Panc1 (cell line): ENCODE measurements around the gene CEACAM20. TPM values are rescaled to one million over a fixed set of nuclear protein-coding genes. Genes with fewer than 3 reads are reported as not detected.

Experiments
- ATAC-seq: fragments of 200-7000 bp; cut with Tn5 transposase; 2 replicates; pipeline ENCODE4 v1.9.1; 2020; ENCODE audit warnings: mild to moderate bottlenecking, moderate library complexity
- Bru-seq: library from RNA; stranded (reverse); fragments of 400-500 nt; gene quantifications from one replicate; lab custom pipeline; 2021; lab: Mats Ljungman, UMichigan
- BruChase-seq, 2 experiments: library from RNA; stranded (reverse); fragments of 400-500 nt; gene quantifications; one replicate each; lab custom pipeline; 2021; lab: Mats Ljungman, UMichigan
- BruUV-seq: library from RNA; stranded (reverse); fragments of 400-500 nt; replicated peaks from 2 replicates; lab custom pipeline; 2021; lab: Mats Ljungman, UMichigan
- CTCF ChIA-PET: fragments of 300-600 bp; sonication (Branson Sonifier 250); formaldehyde crosslinking; loops from one replicate; lab custom pipeline; 2022; ENCODE audit warnings: antibody characterized with exemption; lab: Charles Lee
- POLR2A ChIA-PET: fragments of 300-600 bp; sonication (Branson Sonifier 250); formaldehyde crosslinking; loops from one replicate; lab custom pipeline; 2022; ENCODE audit warnings: antibody characterized with exemption; lab: Charles Lee
- DNase-seq: peaks from one replicate; pipeline ENCODE4 v3.0.0-alpha.2; 2010; ENCODE audit warnings: low read depth, low spot score
- H3K27ac ChIP-seq: 2 replicates; pipeline ENCODE4 v1.5.1; 2011; ENCODE audit warnings: mild to moderate bottlenecking, low read length, inconsistent platforms
- H3K27me3 ChIP-seq: fragments of 200-500 bp; sonication (Bioruptor generic); 2 replicates; pipeline ENCODE4 v1.6.0; 2014; ENCODE audit warnings: low read length, inconsistent platforms; ENCODE audit not compliant: control insufficient read depth, insufficient read depth
- H3K36me3 ChIP-seq: fragments of 200-500 bp; sonication (Bioruptor generic); 2 replicates; pipeline ENCODE4 v1.5.1; 2014; ENCODE audit warnings: inconsistent platforms, mild to moderate bottlenecking, low read length, moderate library complexity; ENCODE audit not compliant: control insufficient read depth, insufficient read depth
- H3K4me1 ChIP-seq: 2 replicates; pipeline ENCODE4 v1.5.1; 2011; ENCODE audit warnings: inconsistent platforms, mild to moderate bottlenecking, low read length, moderate library complexity; ENCODE audit not compliant: control insufficient read depth, insufficient read depth
- H3K4me3 ChIP-seq, 2 experiments: 2 replicates each; pipeline ENCODE4 v1.5.1; 2011 to 2012; ENCODE audit warnings: low read depth in 2 of 2, low read length in 2 of 2, mild to moderate bottlenecking in 2 of 2, inconsistent platforms in 1 of 2, moderate library complexity in 1 of 2
- H3K9me3 ChIP-seq: fragments of 200-500 bp; sonication (Bioruptor generic); 2 replicates; pipeline ENCODE4 v1.5.1; 2014; ENCODE audit warnings: low read depth, mild to moderate bottlenecking, inconsistent platforms, low read length, moderate library complexity; ENCODE audit not compliant: control insufficient read depth, insufficient read depth
- CTCF ChIP-seq: fragments of 450-650 bp; IDR thresholded peaks from 2 replicates; pipeline ENCODE4 v1.5.1; 2017; ENCODE audit warnings: mild to moderate bottlenecking
- POLR2AphosphoS5 ChIP-seq: IDR thresholded peaks from 2 replicates; pipeline ENCODE4 v1.6.1; 2012; ENCODE audit warnings: mild to moderate bottlenecking, low read depth, low read length, moderate library complexity
- REST ChIP-seq, 2 experiments: IDR thresholded peaks; 2 replicates each; pipeline ENCODE4 v1.6.1; 2011 to 2012; ENCODE audit warnings: low read depth in 2 of 2, control low read depth in 1 of 2, low read length in 1 of 2, mild to moderate bottlenecking in 1 of 2, moderate library complexity in 1 of 2; ENCODE audit not compliant: insufficient read depth in 1 of 2
- SIN3A ChIP-seq: IDR thresholded peaks from 2 replicates; pipeline ENCODE4 v1.6.1; 2012; ENCODE audit warnings: low read depth, mild to moderate bottlenecking, low read length, moderate library complexity, borderline replicate concordance; ENCODE audit not compliant: insufficient read depth
- TCF7L2 ChIP-seq: IDR thresholded peaks from 2 replicates; pipeline ENCODE4 v1.6.1; 2011; ENCODE audit warnings: mild to moderate bottlenecking, low read depth, low read length, inconsistent platforms
- in situ Hi-C: cut with HindIII; loops from 2 replicates; pipeline ENCODE4 v1.10.0; 2016; ENCODE audit warnings: low sequenced_read_pairs, low pct_unique_long_range_greater_than_20kb
- intact Hi-C: fragments of 100-400 bp; cut with micrococcal nuclease; formaldehyde crosslinking; loops from one replicate; pipeline ENCODE4 v1.10.0; 2022; ENCODE audit not compliant: unreplicated experiment
- long read RNA-seq: library from polyadenylated mRNA; unstranded; transcript quantifications from one replicate; pipeline ENCODE4 v2.0.0, GENCODE V29; 2021; ENCODE audit not compliant: unreplicated experiment
- polyA plus RNA-seq: library from polyadenylated mRNA; unstranded; fragments of >200 nt; gene quantifications from one replicate; pipeline ENCODE4 v1.2.1, GENCODE V29; 2012; ENCODE audit warnings: missing spikeins; ENCODE audit not compliant: insufficient read length
- total RNA-seq: library from RNA; stranded (reverse); gene quantifications from one replicate; pipeline ENCODE4 v1.2.1, GENCODE V29; 2021; ENCODE audit not compliant: unreplicated experiment

The CEACAM20 gene
- total RNA-seq (not detected), Bru-seq, nascent RNA (percentile 6 among the genes with signal in this experiment), BruChase-seq, experiment 1, labeled RNA remaining after a 2-hour chase (percentile 10 among the genes with signal in this experiment), BruChase-seq, experiment 2, labeled RNA remaining after a 6-hour chase (percentile 12 among the genes with signal in this experiment)
- not detected for polyA plus RNA-seq
- long read RNA-seq, result 0 reads

GRCh38 chr19:44529536-44529935 lies at the start of gene CEACAM20:
Gene CEACAM20 (minus strand): TSS chr19:44529675. CDS start chr19:44529509, 166 bp downstream.
- CTCF ChIA-PET, result interaction anchor here (0.8 kb wide), 1 partner anchor 42 kb away, joined by 3 read pairs; no protein-coding TSS in a partner anchor
- in situ Hi-C loops (no loop called here), intact Hi-C loops (no loop called here)
- Histone ChIP-seq H3K27me3 (no peaks in the 10 kb centered on the region), H3K27ac (no peak within 1 kb of the TSS), H3K36me3 (no peaks in the 10 kb centered on the region), H3K4me3 (no peak within 1 kb of the TSS), H3K9me3 (no peaks in the 10 kb centered on the region), H3K4me1 (no peaks in the 10 kb centered on the region)
- POLR2A ChIA-PET, result no interaction called here
- BruUV-seq, result no TSS peak
- TF ChIP-seq POLR2AphosphoS5, result no peak
- no peak for TF ChIP-seq CTCF
- ATAC-seq, result no peak
- DNase-seq, result no peak

- TF ChIP-seq CTCF, result no peak
- no peak for TF ChIP-seq REST (IDR thresholded peaks at IDR 0.05; ENCODE audit: insufficient read depth in 1 of 2, low read depth in 2 of 2, low read length in 1 of 2)
- TF ChIP-seq POLR2AphosphoS5, result no peak
- no peak for TF ChIP-seq SIN3A
- TF ChIP-seq TCF7L2, result no peak
- no peaks in the 10 kb centered on the region for H3K4me1 ChIP-seq
- ChIA-PET POLR2A (no interaction called here), CTCF (interaction anchor here (1.0 kb wide), 1 partner anchor 77 kb away, joined by 3 read pairs; no protein-coding TSS in a partner anchor)
- intact Hi-C loops (loop anchor here (5.0 kb wide), 1 partner anchor 80 kb away; no protein-coding TSS in a partner anchor), in situ Hi-C loops (no loop called here)
- H3K36me3 ChIP-seq, result no peaks in the 10 kb centered on the region
- no peak for ATAC-seq
- H3K9me3 ChIP-seq, result no peaks in the 10 kb centered on the region
- no peaks in the 10 kb centered on the region for H3K27me3 ChIP-seq
- no peak for DNase-seq
- no peak overlapping the region for H3K27ac ChIP-seq
- H3K4me3 ChIP-seq, result no peak overlapping the region
- BruUV-seq, result no TSS peak
These were observed 48.0 kb upstream of the CEACAM20 start for GRCh38 chr19:44577566-44577874.
